ENCODE measurements around the gene EMC10. TPM values are rescaled to one million over a fixed set of nuclear protein-coding genes. Genes with fewer than 3 reads are reported as not detected.
"Not testable (repeated sequence)": the region's sequence is repeated elsewhere in the genome, so short reads cannot be mapped to it uniquely, and the experiment has no call there.

The EMC10 gene
- total and polyA plus RNA-seq, 3 experiments from 2014 or later, result 11.4 to 74.8 (median 74.7) TPM

DNA sequence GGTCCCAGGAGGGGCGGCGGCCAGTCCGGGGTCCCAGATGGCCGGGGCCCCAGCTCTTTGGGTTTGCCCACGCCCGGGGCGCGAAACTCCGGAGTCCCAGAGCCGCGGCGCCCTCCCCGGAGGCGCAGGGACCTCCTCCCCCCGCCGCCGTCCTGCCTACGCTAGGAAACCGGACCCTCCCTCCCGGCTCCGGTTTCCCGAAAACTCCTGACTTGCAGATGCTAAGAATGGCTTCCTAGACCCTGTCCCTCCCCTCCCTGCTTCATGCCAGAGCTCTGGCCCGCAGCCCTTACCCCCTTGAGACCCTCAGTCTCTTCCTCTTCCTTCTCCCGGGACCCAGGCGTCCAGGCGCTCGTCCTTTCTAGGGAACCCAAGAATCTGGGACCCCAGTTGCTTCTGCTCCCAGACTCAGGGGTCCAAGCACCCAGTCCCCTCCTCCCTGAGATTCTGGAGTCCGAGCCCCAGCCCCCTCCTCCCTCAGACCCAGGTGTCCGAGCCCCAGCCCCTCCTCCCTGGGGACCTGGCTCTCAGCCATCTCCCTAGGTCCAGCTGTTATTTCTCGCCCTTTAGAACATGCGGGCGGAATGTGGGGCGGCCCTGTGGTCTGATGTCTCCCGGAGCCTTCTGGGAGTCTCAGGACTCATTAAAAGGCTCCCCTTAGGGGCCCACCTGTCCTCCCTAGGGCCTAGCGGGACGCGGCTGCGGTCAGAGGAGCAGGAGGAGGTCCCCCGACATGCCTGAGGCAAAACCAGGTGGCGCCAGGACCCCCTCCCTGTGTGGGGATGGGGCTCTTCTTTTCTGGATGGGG is 43.9 kb upstream of the EMC10 start, which contains the start of gene MYBPC2:
MYBPC2 (plus strand) TSS at position 672 of the 808 bp plus-strand sequence; CDS start at position 734, 62 bp downstream.
- Histone ChIP-seq H3K9me3 (ENCODE audit: low read length) (no peaks in the 10 kb centered on the region), H3K27ac (ENCODE audit: low read depth, low read length) (peak within 1 kb of the TSS; percentile 19), H3K36me3 (ENCODE audit: insufficient read depth, low read length) (no peaks in the 10 kb centered on the region), H3K4me1 (ENCODE audit: insufficient read depth, low read length) (peaks cover 9% of the 10 kb centered on the region), H3K4me3 (ENCODE audit: low read length) (peak within 1 kb of the TSS; percentile 78), H3K27me3 (ENCODE audit: insufficient read depth, low read length, poor library complexity, severe bottlenecking) (peaks cover 4% of the 10 kb centered on the region)
- no peak for DNase-seq
- H3K4me3 Mint-ChIP-seq, result peak within 1 kb of the TSS; percentile 89 to 97 (median 91)
- ChIA-PET CTCF (no interaction called here), POLR2A (no interaction called here)
- peaks cover 19 to 42% of the 10 kb centered on the region in 2 donors for H3K27me3 Mint-ChIP-seq
- peak within 1 kb of the TSS in 7 of 8 donors; percentile 64 to 96 (median 90) for H3K27ac Mint-ChIP-seq
- H3K36me3 Mint-ChIP-seq, result peaks cover 0 to 4% (median 0%) of the 10 kb centered on the region in 3 donors
- peaks cover 0 to 3% (median 0%) of the 10 kb centered on the region in 5 donors for H3K9me3 Mint-ChIP-seq
- H3K4me1 Mint-ChIP-seq, result peaks cover 11 to 15% (median 12%) of the 10 kb centered on the region in 3 donors

DNA sequence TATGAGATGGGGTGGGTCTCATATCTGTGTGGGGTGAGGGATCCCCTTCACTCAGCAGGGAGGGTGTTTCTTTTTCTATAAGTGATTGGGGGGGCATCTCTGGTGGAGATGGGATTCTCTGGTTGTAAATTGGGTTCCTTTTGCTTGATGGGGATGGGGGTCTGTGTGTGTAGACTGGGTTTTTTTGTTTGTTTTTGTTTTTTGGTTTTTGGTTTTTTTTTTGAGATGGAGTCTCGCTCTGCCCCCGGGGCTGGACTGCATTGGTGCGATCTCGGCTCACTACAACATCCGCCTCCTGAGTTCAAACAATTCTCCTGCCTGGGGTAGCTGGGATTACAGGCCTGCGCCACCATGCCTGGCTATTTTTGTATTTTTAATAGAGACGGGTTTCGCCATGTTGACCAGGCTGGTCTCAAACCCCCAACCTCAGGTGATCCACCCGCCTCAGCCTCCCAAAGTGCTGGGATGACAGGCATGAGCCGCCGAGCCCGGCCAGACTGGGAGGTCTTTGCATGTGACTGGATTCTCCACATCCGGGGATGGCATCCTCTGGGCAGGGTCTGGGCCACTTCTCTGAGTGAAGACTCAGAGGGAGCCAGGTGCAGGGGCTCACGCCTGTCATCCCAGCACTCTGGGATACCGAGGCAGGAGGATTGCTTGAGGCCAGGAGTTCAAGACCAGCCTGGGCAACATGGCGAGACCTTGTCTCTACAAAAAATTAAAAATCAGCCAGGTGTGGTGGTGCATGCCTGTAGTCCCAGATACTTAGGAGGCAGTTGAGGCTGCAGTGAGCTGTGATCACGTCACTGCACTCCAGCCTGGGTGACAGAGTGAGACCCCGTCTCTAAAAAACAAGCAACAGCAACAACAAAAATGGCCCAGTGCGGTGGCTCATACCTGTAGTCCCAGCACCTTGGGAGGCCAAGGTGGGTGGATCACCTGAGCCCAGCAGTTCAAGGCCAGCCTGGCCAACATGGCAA is 42.8 kb upstream of the EMC10 start:
- Mint-ChIP-seq H3K27me3 (peaks cover 19 to 42% of the 10 kb centered on the region in 2 donors), H3K4me3 (peak overlapping the region; percentile 64 to 91 (median 71)), H3K4me1 (peaks cover 11 to 15% (median 12%) of the 10 kb centered on the region in 3 donors), H3K27ac (peak overlapping the region in 2 of 8 donors; percentile 63 to 78), H3K36me3 (peaks cover 0 to 4% (median 0%) of the 10 kb centered on the region in 3 donors), H3K9me3 (peaks cover 0 to 3% (median 0%) of the 10 kb centered on the region in 5 donors)
- POLR2A ChIA-PET, result no interaction called here
- H3K27me3 ChIP-seq (ENCODE audit: insufficient read depth, low read length, poor library complexity, severe bottlenecking), result peaks cover 4% of the 10 kb centered on the region
- CTCF ChIA-PET, result no interaction called here
- H3K4me1 ChIP-seq (ENCODE audit: insufficient read depth, low read length), result peaks cover 9% of the 10 kb centered on the region
- H3K4me3 ChIP-seq (ENCODE audit: low read length), result no peak overlapping the region
- H3K9me3 ChIP-seq (ENCODE audit: low read length), result no peaks in the 10 kb centered on the region
- no peak for DNase-seq
- no peak overlapping the region for H3K27ac ChIP-seq (ENCODE audit: low read depth, low read length)
- no peaks in the 10 kb centered on the region for H3K36me3 ChIP-seq (ENCODE audit: insufficient read depth, low read length)

DNA sequence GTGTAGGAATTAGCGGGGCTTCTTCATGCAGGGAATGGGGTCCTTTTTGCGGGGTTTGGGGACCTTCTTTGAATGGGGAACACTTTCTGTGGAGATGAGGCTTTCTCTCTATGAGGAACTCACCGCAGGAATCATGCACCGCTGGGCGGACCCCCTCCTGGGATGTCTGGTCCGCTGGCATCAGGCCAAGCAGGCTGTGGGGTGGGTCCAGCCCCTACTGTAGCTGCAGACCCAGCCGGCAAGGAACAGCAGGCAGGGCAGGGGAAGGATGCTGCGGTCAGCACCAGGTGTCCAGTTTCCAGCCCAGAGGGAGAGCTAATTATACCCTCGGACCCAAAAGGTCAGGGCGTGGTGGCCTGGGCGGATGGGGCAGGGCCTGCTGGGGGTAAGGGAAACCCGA is 41.8 kb upstream of the EMC10 start:
- Histone ChIP-seq H3K4me3 (ENCODE audit: low read length) (no peak overlapping the region), H3K27ac (ENCODE audit: low read depth, low read length) (no peak overlapping the region), H3K4me1 (ENCODE audit: insufficient read depth, low read length) (peaks cover 9% of the 10 kb centered on the region), H3K27me3 (ENCODE audit: insufficient read depth, low read length, poor library complexity, severe bottlenecking) (peaks cover 4% of the 10 kb centered on the region), H3K9me3 (ENCODE audit: low read length) (no peaks in the 10 kb centered on the region), H3K36me3 (ENCODE audit: insufficient read depth, low read length) (no peaks in the 10 kb centered on the region)
- POLR2A ChIA-PET, result no interaction called here
- Mint-ChIP-seq H3K4me3 (no peak overlapping the region), H3K27ac (no peak overlapping the region), H3K27me3 (peaks cover 16 to 40% of the 10 kb centered on the region in 2 donors), H3K36me3 (peaks cover 0 to 4% (median 0%) of the 10 kb centered on the region in 3 donors), H3K9me3 (peaks cover 0 to 3% (median 0%) of the 10 kb centered on the region in 5 donors), H3K4me1 (peaks cover 9 to 11% (median 11%) of the 10 kb centered on the region in 3 donors)
- no peak for DNase-seq
- CTCF ChIA-PET, result no interaction called here

DNA sequence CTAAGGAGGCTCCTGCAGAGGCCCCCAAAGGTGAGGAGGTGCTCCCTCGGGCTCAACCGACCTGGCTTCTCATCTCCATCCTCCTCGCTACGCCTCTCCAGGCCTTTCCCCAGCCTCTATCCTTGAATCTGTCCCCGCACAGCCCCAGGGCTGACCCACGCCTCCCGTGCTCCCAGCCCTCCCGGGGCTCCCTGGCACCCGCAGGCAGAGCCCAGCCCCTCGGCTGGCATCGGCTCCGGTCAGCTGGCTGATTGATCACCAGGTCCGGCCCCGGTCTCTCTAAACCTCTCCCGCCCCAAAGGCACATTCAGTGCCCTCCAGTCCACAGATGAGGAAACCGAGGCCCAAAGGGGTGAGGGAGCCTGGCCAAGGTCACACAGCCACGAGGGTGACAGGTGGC is 41.1 kb upstream of the EMC10 start:
- Histone ChIP-seq H3K36me3 (ENCODE audit: insufficient read depth, low read length) (no peaks in the 10 kb centered on the region), H3K9me3 (ENCODE audit: low read length) (no peaks in the 10 kb centered on the region), H3K4me3 (ENCODE audit: low read length) (no peak overlapping the region), H3K4me1 (ENCODE audit: insufficient read depth, low read length) (peaks cover 9% of the 10 kb centered on the region), H3K27me3 (ENCODE audit: insufficient read depth, low read length, poor library complexity, severe bottlenecking) (peaks cover 4% of the 10 kb centered on the region), H3K27ac (ENCODE audit: low read depth, low read length) (no peak overlapping the region)
- DNase-seq, result no peak
- peaks cover 14 to 39% of the 10 kb centered on the region in 2 donors for H3K27me3 Mint-ChIP-seq
- no peak overlapping the region for H3K4me3 Mint-ChIP-seq
- H3K27ac Mint-ChIP-seq, result no peak overlapping the region
- H3K4me1 Mint-ChIP-seq, result peaks cover 9 to 11% (median 11%) of the 10 kb centered on the region in 3 donors
- CTCF ChIA-PET, result no interaction called here
- peaks cover 0 to 4% (median 0%) of the 10 kb centered on the region in 3 donors for H3K36me3 Mint-ChIP-seq
- H3K9me3 Mint-ChIP-seq, result peaks cover 0 to 3% (median 0%) of the 10 kb centered on the region in 5 donors
- POLR2A ChIA-PET, result no interaction called here

DNA sequence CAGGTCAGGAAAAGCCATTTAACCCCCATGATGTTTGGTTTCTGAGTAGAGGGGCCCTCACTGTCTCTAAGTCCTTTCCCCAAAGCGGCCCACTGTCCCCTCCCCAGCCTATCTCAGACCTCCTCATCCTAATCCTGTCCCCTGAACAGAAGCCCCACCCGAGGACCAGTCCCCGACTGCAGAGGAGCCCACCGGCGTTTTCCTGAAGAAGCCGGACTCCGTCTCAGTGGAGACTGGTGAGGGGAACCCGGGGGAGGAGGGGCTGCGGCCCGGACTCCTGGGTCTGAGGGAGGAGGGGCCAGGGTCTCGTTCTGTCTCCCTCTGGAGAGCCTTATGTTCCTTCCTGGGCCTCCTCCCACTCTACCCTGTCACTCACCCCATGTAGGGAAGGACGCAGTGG is 40.7 kb upstream of the EMC10 start:
- no peak overlapping the region for H3K27ac ChIP-seq (ENCODE audit: low read depth, low read length)
- Mint-ChIP-seq H3K27ac (no peak overlapping the region), H3K4me3 (no peak overlapping the region), H3K9me3 (peaks cover 0 to 3% (median 0%) of the 10 kb centered on the region in 5 donors), H3K27me3 (peaks cover 10 to 38% of the 10 kb centered on the region in 2 donors), H3K4me1 (peaks cover 9 to 11% (median 11%) of the 10 kb centered on the region in 3 donors), H3K36me3 (peaks cover 0 to 4% (median 0%) of the 10 kb centered on the region in 3 donors)
- peaks cover 9% of the 10 kb centered on the region for H3K4me1 ChIP-seq (ENCODE audit: insufficient read depth, low read length)
- POLR2A ChIA-PET, result no interaction called here
- no peak overlapping the region for H3K4me3 ChIP-seq (ENCODE audit: low read length)
- CTCF ChIA-PET, result no interaction called here
- DNase-seq, result no peak
- H3K36me3 ChIP-seq (ENCODE audit: insufficient read depth, low read length), result no peaks in the 10 kb centered on the region
- peaks cover 4% of the 10 kb centered on the region for H3K27me3 ChIP-seq (ENCODE audit: insufficient read depth, low read length, poor library complexity, severe bottlenecking)
- no peaks in the 10 kb centered on the region for H3K9me3 ChIP-seq (ENCODE audit: low read length)

DNA sequence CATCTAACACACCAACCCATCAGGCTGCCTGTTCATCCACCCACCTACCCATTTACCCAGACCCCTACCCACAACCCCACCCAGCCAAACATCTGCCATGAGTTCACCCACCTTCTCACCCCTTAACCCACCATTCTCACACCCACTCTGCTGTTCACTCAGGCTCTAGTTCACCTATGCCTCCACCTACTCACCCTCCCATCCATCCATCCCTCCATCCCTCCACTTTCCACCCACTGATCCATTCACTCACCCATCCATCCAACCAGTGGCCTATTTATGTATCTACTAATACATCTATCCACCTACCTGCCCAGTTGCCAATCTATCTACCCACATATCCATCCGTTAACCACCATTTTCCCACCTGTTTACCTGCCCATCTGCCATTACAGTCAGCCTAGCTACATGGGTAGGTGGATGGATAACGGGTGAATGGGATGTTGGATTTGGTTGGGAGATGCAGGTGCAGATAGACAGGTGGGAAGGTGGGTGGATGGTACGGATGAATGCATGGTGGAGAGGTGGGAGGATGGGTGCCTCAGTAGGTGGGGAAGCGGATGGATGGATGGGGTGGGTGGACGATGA is 38.4 kb upstream of the EMC10 start:
- Histone ChIP-seq H3K9me3 (ENCODE audit: low read length) (no peaks in the 10 kb centered on the region), H3K27me3 (ENCODE audit: insufficient read depth, low read length, poor library complexity, severe bottlenecking) (no peaks in the 10 kb centered on the region), H3K27ac (ENCODE audit: low read depth, low read length) (no peak overlapping the region), H3K4me3 (ENCODE audit: low read length) (no peak overlapping the region), H3K4me1 (ENCODE audit: insufficient read depth, low read length) (no peaks in the 10 kb centered on the region), H3K36me3 (ENCODE audit: insufficient read depth, low read length) (no peaks in the 10 kb centered on the region)
- Mint-ChIP-seq H3K36me3 (no peaks in the 10 kb centered on the region), H3K9me3 (peaks cover 0 to 3% (median 0%) of the 10 kb centered on the region in 5 donors), H3K27me3 (peaks cover 6 to 26% of the 10 kb centered on the region in 2 donors), H3K4me1 (no peaks in the 10 kb centered on the region), H3K4me3 (no peak overlapping the region), H3K27ac (no peak overlapping the region)
- ChIA-PET POLR2A (no interaction called here), CTCF (no interaction called here)
- no peak for DNase-seq

DNA sequence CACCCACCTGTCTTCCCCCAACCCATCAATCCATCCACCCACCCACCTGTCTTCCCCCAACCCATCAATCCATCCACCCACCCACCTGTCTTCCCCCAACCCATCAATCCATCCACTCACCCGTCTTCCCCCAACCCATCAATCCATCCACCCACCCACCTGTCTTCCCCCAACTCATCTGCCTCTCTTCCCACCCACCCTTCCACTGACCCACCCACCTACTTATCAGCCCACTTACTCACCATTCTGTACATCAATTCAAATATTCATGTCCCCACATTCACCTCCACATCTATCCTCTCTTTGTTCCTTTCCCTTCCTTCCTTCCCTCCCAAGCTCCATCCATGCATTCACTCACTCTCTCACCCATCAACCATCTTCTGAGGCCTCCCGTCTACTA is 37.2 kb upstream of the EMC10 start:
- H3K27me3 Mint-ChIP-seq, result peaks cover 7 to 19% of the 10 kb centered on the region in 2 donors
- H3K27ac ChIP-seq (ENCODE audit: low read depth, low read length); H3K36me3 ChIP-seq (ENCODE audit: insufficient read depth, low read length); CTCF ChIA-PET; H3K4me3 Mint-ChIP-seq; H3K4me1 Mint-ChIP-seq; H3K27ac Mint-ChIP-seq; H3K9me3 ChIP-seq (ENCODE audit: low read length); H3K4me3 ChIP-seq (ENCODE audit: low read length); H3K4me1 ChIP-seq (ENCODE audit: insufficient read depth, low read length); H3K36me3 Mint-ChIP-seq; H3K27me3 ChIP-seq (ENCODE audit: insufficient read depth, low read length, poor library complexity, severe bottlenecking); H3K9me3 Mint-ChIP-seq; POLR2A ChIA-PET; DNase-seq: not testable (repeated sequence)

All from CD8-positive, alpha-beta memory T cell (primary cell).